K562 (cell line): Measurements from ENCODE around the gene FPGS. TPM values are rescaled to one million over a fixed set of nuclear protein-coding genes. Genes with fewer than 3 reads are reported as not detected.

ENCODE experiments used
- ESRRB ChIP-seq: fragments of 250-450 bp; sonication (Bioruptor Pico); IDR thresholded peaks from 2 replicates; pipeline ENCODE4 v1.5.0; 2020; ENCODE audit warnings: mild to moderate bottlenecking, moderate library complexity, borderline replicate concordance
- POLR3A ChIP-seq: IDR thresholded peaks from 2 replicates; pipeline ENCODE4 v1.6.1; 2011; ENCODE audit warnings: borderline replicate concordance, mild to moderate bottlenecking, moderate library complexity; ENCODE audit not compliant: insufficient read length, insufficient read depth; ENCODE audit errors: extremely low read depth
- RBFOX2 ChIP-seq: fragments of 200-400 bp; formaldehyde crosslinking; IDR thresholded peaks from 2 replicates; pipeline ENCODE4 v1.6.1; 2017; ENCODE audit warnings: low read depth, mild to moderate bottlenecking, low read length, moderate library complexity
- SIN3B ChIP-seq: fragments of 450-650 bp; IDR thresholded peaks from 2 replicates; pipeline ENCODE4 v1.6.1; 2017; ENCODE audit warnings: low read depth, mild to moderate bottlenecking, moderate library complexity
- SPI1 ChIP-seq: IDR thresholded peaks from 2 replicates; pipeline ENCODE4 v1.6.1; 2011; ENCODE audit warnings: low read depth, low read length, control low read depth, borderline replicate concordance
- ZBED1 ChIP-seq: IDR thresholded peaks from 2 replicates; pipeline ENCODE4 v1.6.1; 2014
- ZBTB33 ChIP-seq: sonication (generic); formaldehyde crosslinking; IDR thresholded peaks from 2 replicates; pipeline ENCODE4 v1.8.1; 2023; ENCODE audit warnings: mild to moderate bottlenecking, missing genetic modification reagents
- ZNF121 ChIP-seq: sonication (generic); formaldehyde crosslinking; conservative IDR thresholded peaks from 2 replicates; pipeline ENCODE4 v1.8.0; 2022; ENCODE audit warnings: missing genetic modification reagents
- ZNF224 ChIP-seq: sonication (generic); formaldehyde crosslinking; IDR thresholded peaks from 2 replicates; pipeline ENCODE4 v1.8.0; 2022; ENCODE audit warnings: mild to moderate bottlenecking, missing genetic modification reagents
- polyA plus RNA-seq, 8 experiments: library from polyadenylated mRNA; depleted of rRNA in 4 of 8; stranded (reverse) in 5 of 8; unstranded in 3 of 8; fragments of >200 nt; fragmentation: Nextera tagmentation in 2 of 8; fragmentation: Illumina TruSeq in 1 of 8; extraction: Ambion mirVana in 2 of 8; extraction: Trizol in 1 of 8; gene quantifications; 2 replicates each; pipeline versions ENCODE4 v1.2.1 to v1.2.3, GENCODE V29; 2011 to 2014; ENCODE audit warnings: inconsistent platforms in 1 of 8, missing spikeins in 1 of 8
- total RNA-seq, 7 experiments: library from RNA; depleted of rRNA in 6 of 7; stranded (reverse); fragments of >200 nt in 6 of 7; fragmentation: Illumina TruSeq in 2 of 7; extraction: Trizol in 2 of 7; gene quantifications; 2 replicates each; pipeline versions ENCODE4 v1.2.1 to v1.2.3, GENCODE V29; 2011 to 2021; ENCODE audit warnings: low replicate concordance in 1 of 7
- TF ChIP-seq, protein P1 (sequence below): IDR thresholded peaks from 2 replicates; pipeline ENCODE4 v1.6.1; 2011; ENCODE audit warnings: borderline replicate concordance, low read depth, mild to moderate bottlenecking, moderate library complexity, low read length; ENCODE audit not compliant: insufficient read depth, poor library complexity, severe bottlenecking

FPGS gene
- total and polyA plus RNA-seq, 9 of the 15 experiments (the other 6 are each of a cell fraction or from before 2014, with no cell fraction given): 0.84 to 86.4 (median 59.2) TPM

DNA sequence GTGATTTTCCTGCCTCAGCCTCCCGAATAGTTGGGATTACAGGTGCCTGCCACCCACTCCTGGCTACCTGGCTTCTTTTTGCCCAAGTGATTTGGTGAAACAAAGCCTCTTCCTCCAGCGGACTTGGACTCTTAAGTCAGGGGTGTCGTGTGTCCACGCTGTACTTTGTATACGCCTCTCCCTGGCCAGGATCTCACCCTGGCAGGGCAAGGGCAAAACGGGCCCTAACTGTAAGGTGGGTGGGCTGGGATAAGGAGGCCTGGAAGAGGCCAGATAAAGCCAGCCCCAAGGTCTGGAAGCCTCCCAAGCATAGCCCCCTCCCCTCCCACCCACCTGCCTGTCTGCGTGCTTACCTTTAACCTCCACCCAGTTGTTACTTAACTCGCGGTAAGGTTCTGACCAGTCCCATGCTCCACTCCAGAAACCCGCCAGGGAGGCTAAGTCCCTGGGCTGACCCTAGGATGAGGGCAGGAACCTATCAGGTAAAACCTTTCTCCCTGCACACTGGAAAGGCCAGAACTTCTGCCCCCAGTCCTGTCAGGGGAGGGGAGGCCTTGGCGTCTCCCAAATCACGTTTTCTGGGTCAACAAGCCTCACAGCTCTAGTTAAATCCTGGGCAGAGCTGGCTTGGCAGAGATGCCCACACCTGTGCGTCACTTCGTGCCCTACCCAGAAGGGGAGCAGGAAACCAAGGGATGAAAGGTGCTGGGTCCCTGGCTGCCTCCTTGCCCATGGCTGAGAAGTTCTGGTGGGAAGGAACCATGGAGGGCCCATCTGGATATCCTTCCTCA, 8.5 kb upstream of the FPGS start (continued):
- TF ChIP-seq ZBTB33 (CRISPR knock-in tag) (peak; percentile 60; the same call in 1 of the 2 replicates), SPI1 (no peak), RBFOX2 (peak; percentile 38; the same call in 1 of the 2 replicates), ZNF121 (CRISPR knock-in tag) (no peak), POLR3A (no peak), ZBED1 (no peak), ZNF224 (CRISPR knock-in tag) (no peak), ESRRB (no peak), SIN3B (no peak)
- TF ChIP-seq, protein P1, sequence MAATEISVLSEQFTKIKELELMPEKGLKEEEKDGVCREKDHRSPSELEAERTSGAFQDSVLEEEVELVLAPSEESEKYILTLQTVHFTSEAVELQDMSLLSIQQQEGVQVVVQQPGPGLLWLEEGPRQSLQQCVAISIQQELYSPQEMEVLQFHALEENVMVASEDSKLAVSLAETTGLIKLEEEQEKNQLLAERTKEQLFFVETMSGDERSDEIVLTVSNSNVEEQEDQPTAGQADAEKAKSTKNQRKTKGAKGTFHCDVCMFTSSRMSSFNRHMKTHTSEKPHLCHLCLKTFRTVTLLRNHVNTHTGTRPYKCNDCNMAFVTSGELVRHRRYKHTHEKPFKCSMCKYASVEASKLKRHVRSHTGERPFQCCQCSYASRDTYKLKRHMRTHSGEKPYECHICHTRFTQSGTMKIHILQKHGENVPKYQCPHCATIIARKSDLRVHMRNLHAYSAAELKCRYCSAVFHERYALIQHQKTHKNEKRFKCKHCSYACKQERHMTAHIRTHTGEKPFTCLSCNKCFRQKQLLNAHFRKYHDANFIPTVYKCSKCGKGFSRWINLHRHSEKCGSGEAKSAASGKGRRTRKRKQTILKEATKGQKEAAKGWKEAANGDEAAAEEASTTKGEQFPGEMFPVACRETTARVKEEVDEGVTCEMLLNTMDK: no peak
